HCT116 (cell line): ENCODE results near the gene CHN1. TPM values are rescaled to one million over a fixed set of nuclear protein-coding genes. Genes with fewer than 3 reads are reported as not detected.

Experiments
- ATAC-seq: fragments of 200-7000 bp; cut with Tn5 transposase; 2 replicates; pipeline ENCODE4 v1.9.1; 2020; ENCODE audit warnings: mild to moderate bottlenecking, moderate library complexity
- BruUV-seq: library from RNA; stranded (reverse); fragments of 400-500 nt; replicated peaks from 2 replicates; lab custom pipeline; 2021; lab: Mats Ljungman, UMichigan
- CTCF ChIA-PET: fragments of 300-600 bp; sonication (Branson Sonifier 250); formaldehyde crosslinking; loops from one replicate; lab custom pipeline; 2021; ENCODE audit warnings: antibody characterized with exemption; lab: Charles Lee
- POLR2A ChIA-PET: fragments of 300-600, 350-600 bp; sonication (Branson Sonifier 250); formaldehyde crosslinking; loops from one replicate; lab custom pipeline; 2021; ENCODE audit warnings: antibody characterized with exemption; lab: Charles Lee
- RAD21 ChIA-PET, 2 experiments: fragments of 300-600 bp; sonication (Branson Sonifier 250); formaldehyde crosslinking; loops; one replicate each; lab custom pipeline; 2023; ENCODE audit warnings: low total read pairs in 2 of 2; ENCODE audit not compliant: uncharacterized antibody in 2 of 2, unreplicated experiment in 2 of 2, low non-redundant PET in 1 of 2; lab: Charles Lee
- DNase-seq: peaks from one replicate; pipeline ENCODE4 v3.0.0-alpha.2; 2010; ENCODE audit warnings: low read depth, low spot score
- H2AFZ ChIP-seq: fragments of 200-600 bp; shearing (Covaris generic), sonication (generic); 2 replicates; pipeline ENCODE4 v1.6.1; 2017; ENCODE audit warnings: low read depth, mixed run types, mixed read lengths, antibody characterized with exemption, low read length; ENCODE audit not compliant: poor library complexity, severe bottlenecking
- H3K27ac ChIP-seq: 2 replicates; pipeline ENCODE4 v1.5.1; 2012; ENCODE audit warnings: low read depth, low read length
- H3K27me3 ChIP-seq: fragments of 200-600 bp; sonication (generic); 2 replicates; pipeline ENCODE4 v1.6.1; 2016; ENCODE audit warnings: mixed run types, low read length, mixed read lengths; ENCODE audit not compliant: insufficient read depth
- H3K36me3 ChIP-seq, 2 experiments: fragments of 200-500 bp in 1 of 2; fragments of 200-600 bp in 1 of 2; sonication (Bioruptor generic) in 1 of 2; sonication (generic) in 1 of 2; 2 replicates each; pipeline versions ENCODE4 v1.5.1 to v1.6.1; 2014 to 2016; ENCODE audit warnings: low read length in 2 of 2, inconsistent platforms in 1 of 2, mixed read lengths in 1 of 2, mixed run types in 1 of 2; ENCODE audit not compliant: insufficient read depth in 2 of 2, control insufficient read depth in 1 of 2
- H3K4me1 ChIP-seq, 2 experiments: fragments of 200-600 bp in 1 of 2; sonication (generic) in 1 of 2; 2 replicates each; pipeline versions ENCODE4 v1.5.1 to v1.6.1; 2012 to 2017; ENCODE audit warnings: low read length in 2 of 2, inconsistent platforms in 1 of 2, mild to moderate bottlenecking in 1 of 2, mixed read lengths in 1 of 2, mixed run types in 1 of 2, moderate library complexity in 1 of 2; ENCODE audit not compliant: insufficient read depth in 2 of 2, control insufficient read depth in 1 of 2
- H3K4me2 ChIP-seq: fragments of 200-600 bp; sonication (generic); 2 replicates; pipeline ENCODE4 v1.6.1; 2017; ENCODE audit warnings: mixed run types, low read length, mixed read lengths
- H3K4me3 ChIP-seq, 2 experiments: fragments of 200-600 bp in 1 of 2; sonication (generic) in 1 of 2; replicated peaks in 1 of 2; 2 replicates each; pipeline ENCODE4 v1.5.1; 2011 to 2016; ENCODE audit warnings: low read length in 2 of 2, control low read depth in 1 of 2, low read depth in 1 of 2, mild to moderate bottlenecking in 1 of 2, mixed read lengths in 1 of 2, mixed run types in 1 of 2
- H3K79me2 ChIP-seq: fragments of 200-600 bp; sonication (generic); 2 replicates; pipeline ENCODE4 v1.6.1; 2017; ENCODE audit warnings: mild to moderate bottlenecking, mixed run types, low read length, moderate library complexity, mixed read lengths; ENCODE audit not compliant: insufficient read depth
- H3K9ac ChIP-seq: fragments of 200-600 bp; sonication (generic); 2 replicates; pipeline ENCODE4 v1.6.1; 2016; ENCODE audit warnings: low read length, mixed read lengths
- H3K9me2 ChIP-seq: fragments of 200-600 bp; sonication (generic), shearing (Covaris generic); 2 replicates; pipeline ENCODE4 v1.6.1; 2017; ENCODE audit warnings: mixed run types, mild to moderate bottlenecking, moderate library complexity; ENCODE audit not compliant: insufficient read depth
- H3K9me3 ChIP-seq, 2 experiments: fragments of 200-500 bp in 1 of 2; fragments of 200-600 bp in 1 of 2; sonication (Bioruptor generic) in 1 of 2; sonication (generic) in 1 of 2; 2 replicates each; pipeline ENCODE4 v1.6.1; 2014 to 2017; ENCODE audit warnings: low read length in 2 of 2, mixed read lengths in 2 of 2, inconsistent platforms in 1 of 2, low read depth in 1 of 2, mild to moderate bottlenecking in 1 of 2, mixed run types in 1 of 2, moderate library complexity in 1 of 2; ENCODE audit not compliant: control insufficient read depth in 1 of 2, insufficient read depth in 1 of 2
- H4K20me1 ChIP-seq: fragments of 200-600 bp; sonication (generic), shearing (Covaris generic); 2 replicates; pipeline ENCODE4 v1.6.1; 2017; ENCODE audit warnings: mixed run types, mild to moderate bottlenecking, moderate library complexity; ENCODE audit not compliant: insufficient read depth
- CTCF ChIP-seq, 3 experiments: fragments of 200-600 bp in 1 of 3; sonication (generic) in 1 of 3; IDR thresholded peaks in 2 of 3; conservative IDR thresholded peaks in 1 of 3; 2 replicates each; pipeline ENCODE4 v1.5.1; 2012 to 2017; ENCODE audit warnings: low read depth in 2 of 3, low read length in 2 of 3, antibody characterized with exemption in 1 of 3, borderline replicate concordance in 1 of 3, control low read depth in 1 of 3, mild to moderate bottlenecking in 1 of 3, mixed read lengths in 1 of 3, mixed run types in 1 of 3, moderate library complexity in 1 of 3; ENCODE audit not compliant: insufficient read depth in 1 of 3
- ELF1 ChIP-seq: IDR thresholded peaks from 2 replicates; pipeline ENCODE4 v1.6.1; 2012; ENCODE audit warnings: low read depth, borderline replicate concordance
- POLR2A ChIP-seq: IDR thresholded peaks from 2 replicates; pipeline ENCODE4 v1.7.0; 2011; ENCODE audit warnings: borderline replicate concordance; ENCODE audit not compliant: insufficient read depth, insufficient read length; ENCODE audit errors: extremely low read depth
- REST ChIP-seq: IDR thresholded peaks from 2 replicates; pipeline ENCODE4 v1.6.1; 2012; ENCODE audit warnings: low read depth
- SRF ChIP-seq: IDR thresholded peaks from 2 replicates; pipeline ENCODE4 v1.6.1; 2012; ENCODE audit warnings: low read depth
- TCF7L2 ChIP-seq: IDR thresholded peaks from 2 replicates; pipeline ENCODE4 v1.7.0; 2011; ENCODE audit warnings: borderline replicate concordance, inconsistent platforms; ENCODE audit not compliant: insufficient read depth, insufficient read length; ENCODE audit errors: extremely low read depth
- YY1 ChIP-seq: IDR thresholded peaks from 2 replicates; pipeline ENCODE4 v1.6.1; 2011; ENCODE audit warnings: low read length, low read depth, moderate library complexity, mild to moderate bottlenecking; ENCODE audit not compliant: insufficient replicate concordance; ENCODE audit errors: extremely low read depth
- ZBTB33 ChIP-seq: IDR thresholded peaks from 2 replicates; pipeline ENCODE4 v1.6.1; 2011; ENCODE audit warnings: mild to moderate bottlenecking, low read length, moderate library complexity; ENCODE audit not compliant: insufficient replicate concordance; ENCODE audit errors: extremely low read depth
- intact Hi-C: fragments of 100-400 bp; cut with micrococcal nuclease; formaldehyde crosslinking; loops from 2 replicates; pipeline ENCODE4 v1.10.0; 2022
- total RNA-seq: library from RNA; stranded (reverse); gene quantifications from one replicate; pipeline ENCODE4 v1.2.1, GENCODE V29; 2021; ENCODE audit not compliant: unreplicated experiment

Gene CHN1
- total RNA-seq, 1 experiment from 2014 or later: 3.6 TPM

- Histone ChIP-seq H3K4me3 (no peak overlapping the region), H3K4me2 (no peak overlapping the region), H3K36me3 (no peaks in the 10 kb centered on the region), H3K4me1 (peaks cover 0 to 5% of the 10 kb centered on the region in 2 experiments; a peak in 1 of 4 replicates), H3K9me2 (no peaks in the 10 kb centered on the region), H3K27ac (no peak overlapping the region), H3K79me2 (no peaks in the 10 kb centered on the region), H2AFZ (no peak overlapping the region), H3K9ac (no peak overlapping the region), H3K27me3 (no peaks in the 10 kb centered on the region), H4K20me1 (no peaks in the 10 kb centered on the region), H3K9me3 (no peaks in the 10 kb centered on the region)
- RAD21 ChIA-PET: no interaction called here
- intact Hi-C loops: no loop called here
- POLR2A ChIA-PET: no interaction called here
- ATAC-seq (no peak), DNase-seq (no peak)
- TF ChIP-seq TCF7L2: no peak
- TF ChIP-seq SRF: no peak
- TF ChIP-seq REST: no peak
- no peak for TF ChIP-seq CTCF (IDR thresholded peaks at IDR 0.05 in 2 of 3, conservative IDR thresholded peaks at IDR 0.05 in 1 of 3; ENCODE audit: borderline replicate concordance in 1 of 3, insufficient read depth in 1 of 3, low read depth in 2 of 3, low read length in 2 of 3)
- no peak for TF ChIP-seq ZBTB33
- no peak for TF ChIP-seq YY1
- TF ChIP-seq POLR2A: no peak
- TF ChIP-seq ELF1: no peak
- BruUV-seq: no TSS peak
- CTCF ChIA-PET: no interaction called here
Measured at GRCh38 chr2:174836995-174837390, 168.2 kb downstream of the CHN1 start.
